Measurements from ENCODE around the gene HPS5. TPM values are rescaled to one million over a fixed set of nuclear protein-coding genes. Genes with fewer than 3 reads are reported as not detected.
A peak's percentile ranks its signal among the peaks of the same experiment; 100 is the strongest.

The HPS5 gene
- total RNA-seq, 2 experiments from 2014 or later: 8.8 to 9.3 TPM

DNA sequence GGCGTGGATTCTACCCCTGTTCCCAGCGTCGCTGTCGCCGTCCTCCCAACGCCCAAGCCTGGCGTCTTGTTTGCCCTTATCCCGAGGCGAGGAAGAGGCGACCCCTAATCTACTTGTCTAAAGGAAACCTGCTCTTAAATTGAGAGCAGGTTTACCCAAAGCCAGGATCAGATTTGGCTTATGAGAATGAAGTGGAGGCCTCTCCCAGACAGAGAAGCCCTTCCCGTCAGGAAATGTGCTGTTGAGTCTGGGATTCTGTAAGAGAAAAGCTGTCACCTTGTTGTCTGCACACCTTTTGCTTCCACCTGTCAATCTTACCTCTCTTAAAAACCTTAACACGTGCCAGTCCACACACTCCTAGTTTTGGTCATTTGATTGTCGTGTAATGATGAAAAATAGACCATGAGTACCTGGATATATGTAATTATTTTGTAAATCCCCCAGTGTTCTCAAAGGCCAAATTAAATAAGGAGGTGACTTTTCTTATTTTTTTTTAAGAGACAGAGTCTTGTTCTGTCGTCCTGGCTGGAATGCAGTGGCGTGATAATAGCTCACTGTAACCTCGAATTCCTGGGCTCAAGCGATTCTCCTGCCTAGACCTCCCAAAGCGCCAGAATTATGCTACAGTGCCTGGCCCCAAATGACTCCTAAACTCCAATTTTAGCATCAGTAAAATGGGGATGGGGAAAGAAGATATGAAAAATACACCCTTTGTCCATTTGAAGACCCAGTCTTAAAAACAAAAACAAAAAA lies 1.1 kb upstream of the HPS5 start:
- Mint-ChIP-seq H3K4me1 (ENCODE audit: low read depth) (peaks cover 82% of the 10 kb centered on the region), H3K27me3 (no peaks in the 10 kb centered on the region), H3K9me3 (no peaks in the 10 kb centered on the region), H3K4me3 (peak overlapping the region; percentile 94), H3K36me3 (ENCODE audit: low read depth) (peaks cover 42% of the 10 kb centered on the region), H3K27ac (peak overlapping the region; percentile 99)
- ChIA-PET POLR2A (interaction anchor here (0.6 to 4.1 kb wide), 10 partner anchors 9 to 969 kb away, joined by 3 to 148 read pairs (median 12); partner anchors contain the start of genes LDHA, SPTY2D1 and TSG101), CTCF (no interaction called here)
- intact Hi-C loops (cut with DNase I, micrococcal nuclease): loop anchor here (1.0 to 10.0 kb wide), 11 partner anchors 71 to 1116 kb away; partner anchors contain the start of genes LDHA (in 2 of the 2), SERGEF (in 2 of the 2), SPTY2D1 (in 2 of the 2) and TSG101 (in 2 of the 2)
- no peak for ATAC-seq (ENCODE audit: poor library complexity)
- Histone ChIP-seq H3K4me1 (ENCODE audit: insufficient read depth, low read length) (peaks cover 25% of the 10 kb centered on the region), H3K27ac (ENCODE audit: low read depth in 1 of 2, low read length in 2 of 2) (peak overlapping the region; percentile 97 to 98), H3K9me3 (ENCODE audit: control insufficient read depth in 1 of 2, insufficient read depth in 1 of 2, low read length in 2 of 2) (no peaks in the 10 kb centered on the region), H3K27me3 (ENCODE audit: control insufficient read depth in 1 of 2, insufficient read depth in 2 of 2, low read length in 2 of 2) (no peaks in the 10 kb centered on the region), H3K4me3 (ENCODE audit: low read length) (peak overlapping the region; percentile 74), H3K36me3 (ENCODE audit: insufficient read depth, low read length) (peaks cover 27% of the 10 kb centered on the region)
- no peak for TF ChIP-seq CTCF (IDR thresholded peaks at IDR 0.05)
- DNase-seq: no peak

DNA sequence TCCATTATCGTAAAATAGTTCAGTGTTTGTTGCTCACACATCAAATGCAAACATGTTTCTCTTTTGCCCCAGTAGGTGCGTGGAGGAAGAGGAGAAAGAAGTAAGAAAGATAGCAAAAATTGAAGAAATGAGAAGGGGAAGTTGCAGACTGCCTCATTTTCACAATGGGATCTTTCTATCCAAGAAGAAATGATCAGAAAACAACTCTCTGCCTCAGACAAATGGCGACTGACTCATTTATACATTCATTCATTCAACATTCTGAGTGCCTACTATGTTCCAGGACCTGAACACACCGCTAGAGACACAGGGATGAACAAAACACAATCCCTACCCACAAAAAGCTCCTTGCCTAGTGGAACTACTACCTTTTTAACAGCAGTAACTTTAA lies 367 bp downstream of the HPS5 start:
- Histone ChIP-seq H3K27ac (ENCODE audit: low read depth in 1 of 2, low read length in 2 of 2) (peak overlapping the region; percentile 97 to 98), H3K4me1 (ENCODE audit: insufficient read depth, low read length) (peaks cover 25% of the 10 kb centered on the region), H3K27me3 (ENCODE audit: control insufficient read depth in 1 of 2, insufficient read depth in 2 of 2, low read length in 2 of 2) (no peaks in the 10 kb centered on the region), H3K9me3 (ENCODE audit: control insufficient read depth in 1 of 2, insufficient read depth in 1 of 2, low read length in 2 of 2) (no peaks in the 10 kb centered on the region), H3K4me3 (ENCODE audit: low read length) (peak overlapping the region; percentile 74), H3K36me3 (ENCODE audit: insufficient read depth, low read length) (peaks cover 17% of the 10 kb centered on the region)
- Mint-ChIP-seq H3K27me3 (no peaks in the 10 kb centered on the region), H3K36me3 (ENCODE audit: low read depth) (peaks cover 33% of the 10 kb centered on the region), H3K4me3 (peak overlapping the region; percentile 94), H3K9me3 (no peaks in the 10 kb centered on the region), H3K4me1 (ENCODE audit: low read depth) (peaks cover 85% of the 10 kb centered on the region), H3K27ac (peak overlapping the region; percentile 99)
- DNase-seq (no peak), ATAC-seq (ENCODE audit: poor library complexity) (peak; percentile 15)
- TF ChIP-seq CTCF (IDR thresholded peaks at IDR 0.05): no peak
- intact Hi-C loops (cut with DNase I, micrococcal nuclease): loop anchor here (5.0 to 10.0 kb wide), 6 partner anchors 214 to 1114 kb away; partner anchors contain the start of genes SERGEF (in 2 of the 2), IGSF22 (in 1 of the 2), PIK3C2A (in 1 of the 2) and SAAL1 (in 1 of the 2)
- ChIA-PET CTCF (interaction anchor here (1.3 to 1.4 kb wide), 3 partner anchors 62 to 205 kb away, joined by 3 to 4 read pairs (median 3); partner anchors contain the start of gene TSG101), POLR2A (interaction anchor here (0.7 to 4.1 kb wide), 14 partner anchors 9 to 312 kb away, joined by 3 to 148 read pairs (median 6); partner anchors contain the start of genes LDHA, SPTY2D1 and TSG101)

DNA sequence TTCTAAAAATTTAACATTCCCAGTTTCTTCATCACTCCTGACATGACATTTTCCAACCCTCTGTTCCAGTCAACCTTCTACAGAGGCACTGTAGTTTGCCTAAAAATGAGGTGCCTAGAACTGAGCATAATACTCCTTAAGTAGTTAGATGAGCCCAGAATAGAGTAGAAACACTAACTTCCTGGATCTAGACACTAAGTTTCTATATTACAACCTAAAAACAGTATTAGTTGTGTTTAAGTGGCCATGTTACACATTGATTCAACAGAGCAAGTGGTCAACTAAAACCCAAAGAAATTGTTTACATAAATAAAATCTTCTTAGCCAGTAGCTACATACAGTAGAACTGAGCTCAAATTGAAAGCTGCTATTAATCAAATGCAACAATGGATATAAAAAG lies 1.3 kb downstream of the HPS5 start:
- Mint-ChIP-seq H3K9me3 (no peaks in the 10 kb centered on the region), H3K27me3 (no peaks in the 10 kb centered on the region), H3K27ac (peak overlapping the region; percentile 99), H3K4me1 (ENCODE audit: low read depth) (peaks cover 81% of the 10 kb centered on the region), H3K36me3 (ENCODE audit: low read depth) (peaks cover 35% of the 10 kb centered on the region), H3K4me3 (peak overlapping the region; percentile 75)
- peaks cover 8% of the 10 kb centered on the region for H3K36me3 ChIP-seq (ENCODE audit: insufficient read depth, low read length)
- intact Hi-C loops (cut with DNase I, micrococcal nuclease): loop anchor here (5.0 to 10.0 kb wide), 6 partner anchors 213 to 1113 kb away; partner anchors contain the start of genes SERGEF (in 2 of the 2), IGSF22 (in 1 of the 2), PIK3C2A (in 1 of the 2) and SAAL1 (in 1 of the 2)
- peaks cover 25% of the 10 kb centered on the region for H3K4me1 ChIP-seq (ENCODE audit: insufficient read depth, low read length)
- H3K4me3 ChIP-seq (ENCODE audit: low read length): no peak overlapping the region
- H3K27ac ChIP-seq (ENCODE audit: low read depth in 1 of 2, low read length in 2 of 2): no peak overlapping the region
- no peak for DNase-seq
- ChIA-PET POLR2A (interaction anchor here (0.9 to 4.1 kb wide), 6 partner anchors 11 to 313 kb away, joined by 3 to 148 read pairs (median 22); partner anchors contain the start of genes LDHA, SAAL1, SPTY2D1 and TSG101), CTCF (interaction anchor here (1.1 to 1.4 kb wide), 2 partner anchors 77 to 206 kb away, joined by 3 read pairs; partner anchors contain the start of gene TSG101)
- H3K9me3 ChIP-seq (ENCODE audit: control insufficient read depth in 1 of 2, insufficient read depth in 1 of 2, low read length in 2 of 2): no peaks in the 10 kb centered on the region
- TF ChIP-seq CTCF (IDR thresholded peaks at IDR 0.05): no peak
- no peaks in the 10 kb centered on the region for H3K27me3 ChIP-seq (ENCODE audit: control insufficient read depth in 1 of 2, insufficient read depth in 2 of 2, low read length in 2 of 2)
- ATAC-seq (ENCODE audit: poor library complexity): no peak
